ENCODE data around the gene PKD1L1. TPM values are rescaled to one million over a fixed set of nuclear protein-coding genes. Genes with fewer than 3 reads are reported as not detected.

The PKD1L1 gene
- total RNA-seq, 4 donors from 2014 or later = 0.44 to 8.4 (median 0.82) TPM

DNA sequence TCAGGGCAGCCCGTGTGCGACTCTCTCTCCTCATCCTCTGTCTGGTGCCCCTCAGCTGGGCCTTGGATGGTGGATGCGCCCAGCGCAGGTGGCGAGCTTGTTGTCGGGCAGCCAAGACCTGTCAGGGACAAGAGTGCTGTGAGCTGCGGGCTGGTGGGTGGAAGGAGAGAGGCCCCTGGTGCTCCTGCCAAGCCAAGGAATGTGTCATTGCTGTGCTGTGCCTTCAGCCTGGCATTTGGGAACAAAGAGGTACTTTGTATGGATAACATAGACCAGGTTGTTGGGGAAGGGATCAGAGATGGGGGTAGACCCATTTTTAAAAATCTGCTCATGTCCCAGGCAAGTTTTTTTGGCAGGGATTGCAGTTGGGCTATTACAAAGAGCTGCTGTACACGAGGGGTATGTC is 120.9 kb downstream of the PKD1L1 start:
- Histone ChIP-seq H3K27me3 (no peaks in the 10 kb centered on the region), H3K4me3 (no peak overlapping the region), H3K9me3 (no peaks in the 10 kb centered on the region), H3K4me1 (peaks cover 0 to 33% (median 11%) of the 10 kb centered on the region in 4 donors), H3K27ac (peak overlapping the region in 3 of 4 donors; percentile 30 to 89 (median 61)), H3K36me3 (no peaks in the 10 kb centered on the region)
- 54 to 59% methylated on average over 6 to 8 of the region's 8 CpGs for WGBS, 2 donors
- peak in 1 of 2 donors; percentile 11 for DNase-seq (ENCODE audit: low spot score in 2 of 2)
- TF ChIP-seq POLR2A (IDR thresholded peaks at IDR 0.05) = no peak
- no peak for TF ChIP-seq EP300 (IDR thresholded peaks at IDR 0.05)
- TF ChIP-seq, protein P1, sequence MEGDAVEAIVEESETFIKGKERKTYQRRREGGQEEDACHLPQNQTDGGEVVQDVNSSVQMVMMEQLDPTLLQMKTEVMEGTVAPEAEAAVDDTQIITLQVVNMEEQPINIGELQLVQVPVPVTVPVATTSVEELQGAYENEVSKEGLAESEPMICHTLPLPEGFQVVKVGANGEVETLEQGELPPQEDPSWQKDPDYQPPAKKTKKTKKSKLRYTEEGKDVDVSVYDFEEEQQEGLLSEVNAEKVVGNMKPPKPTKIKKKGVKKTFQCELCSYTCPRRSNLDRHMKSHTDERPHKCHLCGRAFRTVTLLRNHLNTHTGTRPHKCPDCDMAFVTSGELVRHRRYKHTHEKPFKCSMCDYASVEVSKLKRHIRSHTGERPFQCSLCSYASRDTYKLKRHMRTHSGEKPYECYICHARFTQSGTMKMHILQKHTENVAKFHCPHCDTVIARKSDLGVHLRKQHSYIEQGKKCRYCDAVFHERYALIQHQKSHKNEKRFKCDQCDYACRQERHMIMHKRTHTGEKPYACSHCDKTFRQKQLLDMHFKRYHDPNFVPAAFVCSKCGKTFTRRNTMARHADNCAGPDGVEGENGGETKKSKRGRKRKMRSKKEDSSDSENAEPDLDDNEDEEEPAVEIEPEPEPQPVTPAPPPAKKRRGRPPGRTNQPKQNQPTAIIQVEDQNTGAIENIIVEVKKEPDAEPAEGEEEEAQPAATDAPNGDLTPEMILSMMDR (IDR thresholded peaks at IDR 0.05) = no peak

DNA sequence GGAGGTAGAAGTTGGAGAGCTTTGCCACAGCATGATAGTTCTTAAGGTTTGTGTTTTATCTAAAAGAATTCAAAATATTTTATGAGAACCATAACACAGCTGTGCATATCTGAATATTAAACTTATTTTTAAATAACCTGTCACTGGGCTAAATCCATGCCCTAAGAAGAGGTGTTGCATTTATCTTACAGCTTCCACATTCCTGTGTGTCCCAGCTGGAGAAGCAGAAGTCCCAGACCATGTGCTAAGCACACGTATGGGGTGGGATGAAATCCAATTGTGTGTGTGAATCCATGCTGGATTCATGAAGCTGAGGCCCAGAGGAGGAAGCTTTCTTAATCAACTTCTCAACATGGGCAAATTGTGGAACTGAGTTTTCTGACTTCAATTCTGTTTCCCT is 121.5 kb downstream of the PKD1L1 start:
- Histone ChIP-seq H3K9me3 (no peaks in the 10 kb centered on the region), H3K36me3 (no peaks in the 10 kb centered on the region), H3K27me3 (no peaks in the 10 kb centered on the region), H3K27ac (peak overlapping the region in 3 of 4 donors; percentile 30 to 89 (median 61)), H3K4me1 (peaks cover 0 to 33% (median 11%) of the 10 kb centered on the region in 4 donors), H3K4me3 (no peak overlapping the region)
- TF ChIP-seq EP300 (IDR thresholded peaks at IDR 0.05) = no peak
- TF ChIP-seq, protein P1 (IDR thresholded peaks at IDR 0.05) = no peak
- no peak for TF ChIP-seq POLR2A (IDR thresholded peaks at IDR 0.05)
- DNase-seq (ENCODE audit: low spot score in 2 of 2) = no peak
- WGBS, 2 donors = 16 to 25% methylated on average over 1 of the region's 1 CpG

DNA sequence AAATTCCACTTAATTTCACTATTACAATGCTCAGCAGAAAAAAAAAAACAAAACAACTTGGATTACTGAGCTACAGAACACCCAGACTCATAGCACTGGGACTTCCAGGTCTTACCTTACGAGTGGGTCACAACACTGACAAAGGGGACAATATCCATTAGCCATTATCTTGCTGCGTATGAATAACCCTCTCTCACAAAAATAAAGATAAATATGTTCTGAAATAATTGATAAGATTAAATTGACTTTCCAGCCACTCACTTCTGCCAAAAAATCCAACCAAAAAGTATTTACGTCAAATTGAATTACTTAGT is 128.7 kb downstream of the PKD1L1 start:
- peak overlapping the region in 1 of 4 donors; percentile 56 for H3K27ac ChIP-seq
- no peaks in the 10 kb centered on the region for H3K36me3 ChIP-seq
- no peak for DNase-seq (ENCODE audit: low spot score in 2 of 2)
- 87% methylated on average over 3 of the region's 3 CpGs for WGBS, 2 donors
- no peaks in the 10 kb centered on the region for H3K9me3 ChIP-seq
- no peak overlapping the region for H3K4me3 ChIP-seq
- no peak for TF ChIP-seq POLR2A (IDR thresholded peaks at IDR 0.05)
- no peak for TF ChIP-seq EP300 (IDR thresholded peaks at IDR 0.05)
- TF ChIP-seq, protein P1 (IDR thresholded peaks at IDR 0.05) = no peak
- no peaks in the 10 kb centered on the region for H3K27me3 ChIP-seq
- peaks cover 0 to 27% (median 0%) of the 10 kb centered on the region in 4 donors for H3K4me1 ChIP-seq

DNA sequence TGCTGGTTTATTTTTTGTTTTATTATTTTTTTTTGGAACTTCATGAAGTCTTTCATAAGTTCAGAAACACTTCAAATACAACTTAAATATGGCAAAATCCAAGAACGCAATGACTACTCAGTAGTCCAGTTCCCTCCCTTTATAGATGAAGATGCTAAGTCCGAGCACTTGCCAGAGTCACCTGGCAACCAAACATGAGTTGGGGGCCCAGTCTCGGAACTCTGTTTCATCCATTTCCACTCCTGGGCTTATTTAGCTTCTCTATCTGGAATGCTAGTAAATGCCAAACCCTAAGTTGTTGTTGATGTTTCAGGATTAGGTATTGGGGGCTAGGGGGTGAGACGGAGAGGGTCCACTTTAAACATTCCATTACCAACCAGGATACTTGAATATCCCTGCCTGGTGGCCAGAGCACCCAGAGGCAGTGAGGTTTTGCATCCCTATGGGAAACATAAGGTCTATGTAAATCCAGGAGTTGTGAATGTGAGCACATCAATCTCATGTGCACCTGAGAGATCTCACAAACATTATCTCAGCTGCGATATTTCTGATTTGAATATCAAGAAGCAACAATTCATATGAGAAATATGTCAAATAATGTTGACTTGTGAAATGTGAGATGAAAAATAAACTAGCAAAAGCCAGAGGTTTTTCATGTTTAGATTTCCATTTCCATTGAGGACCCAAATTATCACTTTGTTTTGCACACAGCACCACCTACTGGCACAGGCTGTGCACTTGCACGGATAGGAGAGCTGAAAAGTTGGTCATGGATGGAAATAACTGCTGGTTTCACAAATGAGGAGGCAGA is 129.3 kb downstream of the PKD1L1 start:
- TF ChIP-seq, protein P1 (IDR thresholded peaks at IDR 0.05) = peak; percentile 83 to 92 (median 91)
- peak; percentile 27 to 39 for TF ChIP-seq EP300 (IDR thresholded peaks at IDR 0.05)
- no peak for TF ChIP-seq POLR2A (IDR thresholded peaks at IDR 0.05)

DNA sequence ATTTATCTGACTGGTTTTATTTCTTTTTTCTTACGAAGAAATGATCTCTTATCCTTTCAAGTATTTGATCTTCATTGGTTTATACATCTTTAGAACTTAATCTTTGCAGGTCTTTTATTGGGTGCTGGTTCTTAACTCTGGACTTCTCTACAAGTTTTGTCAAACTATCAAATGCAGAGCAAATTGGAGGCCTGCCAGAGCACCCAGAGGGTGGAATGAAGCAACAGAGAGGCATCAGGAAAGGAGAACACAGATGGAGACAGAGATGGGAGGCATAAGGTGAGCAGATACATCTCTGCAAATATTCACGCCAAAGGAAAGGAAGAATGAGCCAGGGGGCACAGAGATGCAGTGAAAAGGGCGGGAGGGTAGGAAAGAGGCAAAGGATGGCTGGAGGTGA is 130.3 kb downstream of the PKD1L1 start:
- no peaks in the 10 kb centered on the region for H3K9me3 ChIP-seq
- TF ChIP-seq POLR2A (IDR thresholded peaks at IDR 0.05) (no peak), EP300 (IDR thresholded peaks at IDR 0.05) (no peak)
- 84 to 91% methylated on average over 3 of the region's 3 CpGs for WGBS, 2 donors

More for the DNA sequence above, 129.3 kb downstream of the PKD1L1 start:
- DNase-seq (ENCODE audit: low spot score in 2 of 2) = peak; percentile 68 to 91
- H3K36me3 ChIP-seq = no peaks in the 10 kb centered on the region
- H3K4me1 ChIP-seq = peaks cover 0 to 33% (median 0%) of the 10 kb centered on the region in 4 donors
- peak overlapping the region in 1 of 4 donors; percentile 56 for H3K27ac ChIP-seq
- H3K4me3 ChIP-seq = no peak overlapping the region
- WGBS, 2 donors = 43 to 53% methylated on average over 6 of the region's 6 CpGs
- no peaks in the 10 kb centered on the region for H3K27me3 ChIP-seq
- H3K9me3 ChIP-seq = no peaks in the 10 kb centered on the region

More for the DNA sequence above, 130.3 kb downstream of the PKD1L1 start:
- H3K4me1 ChIP-seq = peaks cover 0 to 41% (median 0%) of the 10 kb centered on the region in 4 donors
- peak in 1 of 2 donors; percentile 57 for DNase-seq (ENCODE audit: low spot score in 2 of 2)
- H3K27ac ChIP-seq = peak overlapping the region in 1 of 4 donors; percentile 14
- no peaks in the 10 kb centered on the region for H3K27me3 ChIP-seq
- no peaks in the 10 kb centered on the region for H3K36me3 ChIP-seq
- H3K4me3 ChIP-seq = no peak overlapping the region
